K562 (cell line): ENCODE data around the gene FPGS. TPM values are rescaled to one million over a fixed set of nuclear protein-coding genes. Genes with fewer than 3 reads are reported as not detected.

Experiments
- CEBPZ ChIP-seq: fragments of 150-350 bp; IDR thresholded peaks from 2 replicates; pipeline ENCODE4 v1.6.1; 2014; ENCODE audit warnings: low read depth, mild to moderate bottlenecking, low read length, borderline replicate concordance
- HCFC1 ChIP-seq: IDR thresholded peaks from 2 replicates; pipeline ENCODE4 v1.6.1; 2012; ENCODE audit warnings: low read depth, low read length, improper control_type of control experiment
- ILK ChIP-seq: fragments of 450-650 bp; IDR thresholded peaks from 2 replicates; pipeline ENCODE4 v1.6.1; 2016; ENCODE audit warnings: missing genetic modification characterization, low read depth, mild to moderate bottlenecking, missing compliant biosample characterization, moderate library complexity, borderline replicate concordance
- PREB ChIP-seq: sonication (generic); formaldehyde crosslinking; IDR thresholded peaks from 2 replicates; pipeline ENCODE4 v1.8.1; 2023; ENCODE audit warnings: mild to moderate bottlenecking, missing genetic modification reagents
- UBTF ChIP-seq, 2 experiments: IDR thresholded peaks; 2 replicates each; pipeline ENCODE4 v1.6.1; 2012; ENCODE audit warnings: improper control_type of control experiment in 2 of 2, low read depth in 2 of 2, low read length in 2 of 2, borderline replicate concordance in 1 of 2
- ZNF184 ChIP-seq: sonication (generic); formaldehyde crosslinking; IDR thresholded peaks from 2 replicates; pipeline ENCODE4 v1.5.0; 2020; ENCODE audit warnings: missing genetic modification reagents
- ZNF224 ChIP-seq: sonication (generic); formaldehyde crosslinking; IDR thresholded peaks from 2 replicates; pipeline ENCODE4 v1.8.0; 2022; ENCODE audit warnings: mild to moderate bottlenecking, missing genetic modification reagents
- ZNF592 ChIP-seq: fragments of 450-650 bp; IDR thresholded peaks from 2 replicates; pipeline ENCODE4 v1.6.1; 2017; ENCODE audit warnings: antibody characterized with exemption, mild to moderate bottlenecking
- polyA plus RNA-seq, 8 experiments: library from polyadenylated mRNA; depleted of rRNA in 4 of 8; stranded (reverse) in 5 of 8; unstranded in 3 of 8; fragments of >200 nt; fragmentation: Nextera tagmentation in 2 of 8; fragmentation: Illumina TruSeq in 1 of 8; extraction: Ambion mirVana in 2 of 8; extraction: Trizol in 1 of 8; gene quantifications; 2 replicates each; pipeline versions ENCODE4 v1.2.1 to v1.2.3, GENCODE V29; 2011 to 2014; ENCODE audit warnings: inconsistent platforms in 1 of 8, missing spikeins in 1 of 8
- total RNA-seq, 7 experiments: library from RNA; depleted of rRNA in 6 of 7; stranded (reverse); fragments of >200 nt in 6 of 7; fragmentation: Illumina TruSeq in 2 of 7; extraction: Trizol in 2 of 7; gene quantifications; 2 replicates each; pipeline versions ENCODE4 v1.2.1 to v1.2.3, GENCODE V29; 2011 to 2021; ENCODE audit warnings: low replicate concordance in 1 of 7

The FPGS gene
- total and polyA plus RNA-seq, 9 of the 15 experiments (the other 6 are each of a cell fraction or from before 2014, with no cell fraction given): 0.84 to 86.4 (median 59.2) TPM

GRCh38 chr9:127806871-127807270 is 4.2 kb downstream of the FPGS start (continued):
- TF ChIP-seq UBTF (IDR thresholded peaks at IDR 0.05; ENCODE audit: borderline replicate concordance in 1 of 2, low read depth in 2 of 2, low read length in 2 of 2): no peak
- no peak for TF ChIP-seq HCFC1
- TF ChIP-seq ZNF224 (CRISPR knock-in tag): no peak
- TF ChIP-seq ZNF184: no peak
- no peak for TF ChIP-seq CEBPZ
- no peak for TF ChIP-seq ZNF592
- no peak for TF ChIP-seq PREB (CRISPR knock-in tag)
- no peak for TF ChIP-seq ILK (tag)
